Ecto neural progenitor cell (in vitro differentiated cells): ENCODE data around the gene PPP1R1A.

Experiments used
- DNase-seq: peaks from one replicate; pipeline ENCODE4 v3.0.0-alpha.2; 2018; ENCODE audit warnings: low spot score

PPP1R1A gene

GRCh38 chr12:54535474-54535873, 53.0 kb downstream of the PPP1R1A start:
- no peak for DNase-seq

GRCh38 chr12:54529581-54529980, 58.9 kb downstream of the PPP1R1A start:
- no peak for DNase-seq
